IPS-15b (cell line): ENCODE measurements around the gene CD36.

ENCODE experiments used
- H3K27me3 ChIP-seq: one replicate; pipeline ENCODE4 v1.6.1; 2013; ENCODE audit warnings: low read length; ENCODE audit not compliant: control insufficient read depth, insufficient read depth
- H3K36me3 ChIP-seq: one replicate; pipeline ENCODE4 v1.6.1; 2013; ENCODE audit warnings: low read length; ENCODE audit not compliant: control insufficient read depth, insufficient read depth
- H3K4me1 ChIP-seq: one replicate; pipeline ENCODE4 v1.6.1; 2013; ENCODE audit warnings: mild to moderate bottlenecking, low read length; ENCODE audit not compliant: control insufficient read depth, insufficient read depth
- H3K4me3 ChIP-seq: one replicate; pipeline ENCODE4 v1.5.1; 2013; ENCODE audit warnings: low read depth, low read length
- H3K9ac ChIP-seq: one replicate; pipeline ENCODE4 v1.6.1; 2013; ENCODE audit warnings: low read depth, mild to moderate bottlenecking, low read length
- H3K9me3 ChIP-seq: one replicate; pipeline ENCODE4 v1.6.1; 2013; ENCODE audit warnings: mild to moderate bottlenecking, low read length; ENCODE audit not compliant: control insufficient read depth, insufficient read depth

The CD36 gene

DNA sequence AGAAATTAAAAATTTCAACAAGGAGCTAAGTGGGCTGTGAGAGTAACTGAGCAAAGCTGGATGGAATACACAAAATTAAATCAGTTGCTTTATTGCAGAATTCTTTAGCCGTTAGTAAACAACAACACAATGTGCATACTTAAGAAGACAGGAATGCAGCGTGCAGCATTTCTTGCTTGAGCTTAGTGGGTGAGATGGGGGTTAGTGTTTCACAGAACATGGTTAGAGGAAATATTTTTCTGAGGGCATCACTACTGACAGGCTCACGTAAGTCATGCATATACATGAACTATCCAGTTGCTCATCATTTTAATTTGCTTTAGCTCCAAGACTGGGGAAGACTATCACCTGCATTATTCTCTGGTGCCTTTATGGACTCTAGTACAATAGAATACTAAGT, 80.8 kb downstream of the CD36 start:
- no peaks in the 10 kb centered on the region for H3K27me3 ChIP-seq
- no peak overlapping the region for H3K9ac ChIP-seq
- H3K36me3 ChIP-seq = no peaks in the 10 kb centered on the region
- H3K4me3 ChIP-seq = no peak overlapping the region
- peaks cover 17% of the 10 kb centered on the region for H3K4me1 ChIP-seq
- H3K9me3 ChIP-seq = no peaks in the 10 kb centered on the region

GRCh38 chr7:80720146-80720545, 81.7 kb downstream of the CD36 start:
- Histone ChIP-seq H3K9ac (no peak overlapping the region), H3K4me3 (no peak overlapping the region), H3K4me1 (peaks cover 22% of the 10 kb centered on the region), H3K9me3 (no peaks in the 10 kb centered on the region), H3K27me3 (no peaks in the 10 kb centered on the region), H3K36me3 (no peaks in the 10 kb centered on the region)

GRCh38 chr7:80721883-80722615, 83.6 kb downstream of the CD36 start:
- Histone ChIP-seq H3K9me3 (no peaks in the 10 kb centered on the region), H3K36me3 (no peaks in the 10 kb centered on the region), H3K9ac (no peak overlapping the region), H3K27me3 (no peaks in the 10 kb centered on the region), H3K4me3 (no peak overlapping the region), H3K4me1 (peaks cover 22% of the 10 kb centered on the region)

DNA sequence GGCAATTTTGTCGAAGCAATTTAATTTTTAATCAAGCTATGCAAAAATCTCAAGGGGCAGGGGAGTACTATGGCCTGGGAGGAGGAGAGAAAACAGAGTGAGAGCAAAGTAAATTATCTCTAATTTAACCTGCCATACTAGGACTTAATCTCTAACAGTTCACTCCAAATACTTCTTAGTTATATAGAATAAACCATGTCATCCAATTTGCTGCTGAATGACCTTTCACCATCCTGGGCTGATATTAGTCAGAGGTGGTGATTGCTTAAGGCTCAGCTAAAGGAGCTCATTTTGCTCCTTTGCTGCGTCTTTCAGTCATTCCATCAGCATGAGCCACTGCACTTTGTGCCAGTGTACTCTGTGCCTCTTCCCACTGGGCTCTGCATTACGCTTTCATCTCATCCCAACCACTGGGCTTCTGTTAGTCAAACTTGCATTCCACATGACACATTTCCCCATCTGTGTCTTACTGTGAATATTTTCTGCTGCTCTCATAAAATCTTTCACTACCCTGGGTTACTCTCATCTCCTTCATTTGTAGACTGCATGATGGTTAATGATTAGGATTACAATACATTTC, 84.3 kb downstream of the CD36 start:
- Histone ChIP-seq H3K4me3 (no peak overlapping the region), H3K4me1 (peaks cover 22% of the 10 kb centered on the region), H3K27me3 (no peaks in the 10 kb centered on the region), H3K36me3 (no peaks in the 10 kb centered on the region), H3K9ac (no peak overlapping the region), H3K9me3 (no peaks in the 10 kb centered on the region)

DNA sequence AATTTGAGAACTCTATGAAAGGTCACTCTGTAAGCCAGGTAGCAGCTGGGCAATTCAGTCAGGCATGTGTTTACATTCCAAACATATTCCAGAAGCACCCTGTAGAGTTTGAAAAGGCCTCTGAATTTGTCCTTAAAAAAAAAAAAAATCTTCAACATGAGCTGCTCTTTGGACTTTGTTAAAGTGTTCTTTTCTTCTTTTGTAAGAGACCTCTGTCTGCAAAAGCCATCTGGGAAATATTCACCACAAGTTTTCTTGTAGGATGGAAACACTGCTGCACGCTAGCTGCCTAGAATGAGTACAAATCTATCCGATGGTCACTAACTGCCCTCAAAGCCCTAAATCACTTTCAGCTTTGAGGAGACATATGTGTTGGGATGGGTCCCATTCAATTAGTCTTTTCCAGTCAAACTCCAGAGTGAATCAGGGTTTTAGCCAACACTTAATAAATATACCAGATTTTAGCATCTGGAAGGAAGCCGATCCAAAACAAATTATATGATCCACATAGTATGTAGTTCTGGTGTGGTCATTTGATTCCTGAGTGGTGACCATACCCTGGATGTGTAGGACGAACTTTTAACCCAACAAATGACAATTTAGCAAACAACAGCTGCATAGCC, 85.9 kb downstream of the CD36 start:
- peaks cover 22% of the 10 kb centered on the region for H3K4me1 ChIP-seq
- no peak overlapping the region for H3K4me3 ChIP-seq
- no peaks in the 10 kb centered on the region for H3K36me3 ChIP-seq
- H3K27me3 ChIP-seq = no peaks in the 10 kb centered on the region
- H3K9me3 ChIP-seq = no peaks in the 10 kb centered on the region
- H3K9ac ChIP-seq = no peak overlapping the region

DNA sequence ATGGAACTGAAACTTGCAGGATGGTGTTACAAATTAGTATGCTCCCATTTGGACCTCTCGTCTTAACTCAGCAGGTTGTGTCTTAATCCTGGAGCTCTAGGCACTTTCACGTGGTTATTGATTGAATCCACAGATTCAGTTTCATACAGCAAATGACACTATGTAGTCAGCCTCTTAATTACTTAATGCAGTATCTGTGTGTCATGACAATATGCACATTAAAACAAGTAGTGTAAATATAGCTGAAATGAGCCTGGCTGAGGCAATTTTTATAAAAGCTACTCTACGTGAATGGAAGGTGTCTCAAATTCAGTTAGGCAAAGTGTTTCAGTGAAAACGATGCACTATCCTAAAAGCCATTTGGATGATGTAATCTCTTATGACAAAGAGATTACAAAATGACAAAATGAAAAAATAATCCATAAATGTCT, 86.8 kb downstream of the CD36 start:
- Histone ChIP-seq H3K27me3 (no peaks in the 10 kb centered on the region), H3K36me3 (no peaks in the 10 kb centered on the region), H3K9ac (no peak overlapping the region), H3K4me3 (no peak overlapping the region), H3K9me3 (no peaks in the 10 kb centered on the region), H3K4me1 (peaks cover 22% of the 10 kb centered on the region)
